22Rv1 (cell line): ENCODE results near the gene IL19.

Source experiments
- H3K27ac ChIP-seq: fragments of 450-650 bp; 2 replicates; pipeline ENCODE4 v1.5.1; 2017
- CTCF ChIP-seq: fragments of 450-650 bp; IDR thresholded peaks from 2 replicates; pipeline ENCODE4 v1.5.1; 2017; ENCODE audit warnings: mild to moderate bottlenecking
- ZFX ChIP-seq: fragments of 450-650 bp; IDR thresholded peaks from 2 replicates; pipeline ENCODE4 v1.6.1; 2017; ENCODE audit warnings: antibody characterized with exemption, borderline replicate concordance

Gene IL19

GRCh38 chr1:206727981-206728696 is 42.4 kb upstream of the IL19 start:
- no peak overlapping the region for H3K27ac ChIP-seq
- TF ChIP-seq CTCF = no peak
- TF ChIP-seq ZFX = no peak

GRCh38 chr1:206728697-206728987 is 41.9 kb upstream of the IL19 start:
- H3K27ac ChIP-seq = no peak overlapping the region
- TF ChIP-seq CTCF = no peak
- no peak for TF ChIP-seq ZFX

- TF ChIP-seq CTCF (no peak), ZFX (no peak)
- no peak overlapping the region for H3K27ac ChIP-seq
These were observed 41.5 kb upstream of the IL19 start for GRCh38 chr1:206729050-206729449.

GRCh38 chr1:206729507-206729906 is 41.1 kb upstream of the IL19 start:
- no peak overlapping the region for H3K27ac ChIP-seq

GRCh38 chr1:206732508-206732907 is 38.1 kb upstream of the IL19 start:
- no peak for TF ChIP-seq CTCF
- TF ChIP-seq ZFX = no peak
- no peak overlapping the region for H3K27ac ChIP-seq

More at GRCh38 chr1:206729507-206729906, 41.1 kb upstream of the IL19 start:
- no peak for TF ChIP-seq ZFX
- TF ChIP-seq CTCF = no peak

- TF ChIP-seq ZFX (no peak), CTCF (no peak)
- H3K27ac ChIP-seq = no peak overlapping the region
These were observed 37.6 kb upstream of the IL19 start for GRCh38 chr1:206732992-206733391.

- no peak overlapping the region for H3K27ac ChIP-seq
- peak; percentile 90 for TF ChIP-seq CTCF
- TF ChIP-seq ZFX = no peak
These were observed 36.0 kb upstream of the IL19 start for GRCh38 chr1:206734499-206735142.
